ENCODE measurements around the gene IGF1. TPM values are rescaled to one million over a fixed set of nuclear protein-coding genes. Genes with fewer than 3 reads are reported as not detected.

The IGF1 gene
- total and polyA plus RNA-seq, 8 donors: 0.89 to 14.5 (median 10.2) TPM

GRCh38 chr12:102522768-102523167, 42.4 kb upstream of the IGF1 start:
- H3K36me3 ChIP-seq: no peaks in the 10 kb centered on the region
- no peak overlapping the region for H3K27ac ChIP-seq

GRCh38 chr12:102521662-102522277, 41.4 kb upstream of the IGF1 start:
- Histone ChIP-seq H3K4me1 (no peaks in the 10 kb centered on the region), H3K27me3 (no peaks in the 10 kb centered on the region), H3K4me3 (no peak overlapping the region), H3K27ac (no peak overlapping the region), H3K36me3 (no peaks in the 10 kb centered on the region), H3K9me3 (no peaks in the 10 kb centered on the region)
- intact Hi-C loops (cut with DNase I; ENCODE audit: low total_unique reads): no loop called here
- WGBS, 5 donors: 74 to 96% (median 92%) methylated on average over 1 of the region's 1 CpG
- DNase-seq: no peak
- no peak for TF ChIP-seq EP300 (IDR thresholded peaks at IDR 0.05)
- TF ChIP-seq CTCF (IDR thresholded peaks at IDR 0.05): no peak
- TF ChIP-seq POLR2A (IDR thresholded peaks at IDR 0.05): no peak
- TF ChIP-seq POLR2AphosphoS5 (IDR thresholded peaks at IDR 0.05): no peak

More at GRCh38 chr12:102522768-102523167, 42.4 kb upstream of the IGF1 start:
- 74 to 98% (median 75%) methylated on average over 4 of the region's 4 CpGs for WGBS, 5 donors
- no peaks in the 10 kb centered on the region for H3K4me1 ChIP-seq
- DNase-seq: no peak
- H3K4me3 ChIP-seq: no peak overlapping the region
- no peaks in the 10 kb centered on the region for H3K27me3 ChIP-seq
- intact Hi-C loops (cut with DNase I; ENCODE audit: low total_unique reads): no loop called here
- TF ChIP-seq POLR2AphosphoS5 (IDR thresholded peaks at IDR 0.05) (no peak), CTCF (IDR thresholded peaks at IDR 0.05) (no peak), POLR2A (IDR thresholded peaks at IDR 0.05) (no peak), EP300 (IDR thresholded peaks at IDR 0.05) (no peak)
- no peaks in the 10 kb centered on the region for H3K9me3 ChIP-seq

GRCh38 chr12:102518871-102519270, 38.5 kb upstream of the IGF1 start:
- 84 to 89% (median 88%) methylated on average over 5 of the region's 5 CpGs for WGBS, 5 donors
- H3K27ac ChIP-seq: no peak overlapping the region
- no peaks in the 10 kb centered on the region for H3K36me3 ChIP-seq
- DNase-seq: no peak
- no peak overlapping the region for H3K4me3 ChIP-seq
- H3K4me1 ChIP-seq: no peaks in the 10 kb centered on the region
- intact Hi-C loops (cut with DNase I; ENCODE audit: low total_unique reads): no loop called here
- no peaks in the 10 kb centered on the region for H3K9me3 ChIP-seq
- no peaks in the 10 kb centered on the region for H3K27me3 ChIP-seq
- TF ChIP-seq EP300 (IDR thresholded peaks at IDR 0.05): no peak
- no peak for TF ChIP-seq POLR2AphosphoS5 (IDR thresholded peaks at IDR 0.05)
- TF ChIP-seq POLR2A (IDR thresholded peaks at IDR 0.05): no peak
- TF ChIP-seq CTCF (IDR thresholded peaks at IDR 0.05): no peak

GRCh38 chr12:102514696-102515095, 34.3 kb upstream of the IGF1 start:
- no peak overlapping the region for H3K4me3 ChIP-seq
- DNase-seq: no peak
- H3K27me3 ChIP-seq: no peaks in the 10 kb centered on the region
- no peak for TF ChIP-seq EP300 (IDR thresholded peaks at IDR 0.05)
- TF ChIP-seq POLR2A (IDR thresholded peaks at IDR 0.05): no peak
- no peak for TF ChIP-seq CTCF (IDR thresholded peaks at IDR 0.05)
- no peaks in the 10 kb centered on the region for H3K9me3 ChIP-seq
- intact Hi-C loops (cut with DNase I; ENCODE audit: low total_unique reads): no loop called here
- H3K4me1 ChIP-seq: no peaks in the 10 kb centered on the region
- 66 to 91% (median 80%) methylated on average over 1 of the region's 1 CpG for WGBS, 5 donors
- H3K36me3 ChIP-seq: no peaks in the 10 kb centered on the region
- H3K27ac ChIP-seq: no peak overlapping the region
